Measurements from ENCODE around the gene CNDP1.

DNA sequence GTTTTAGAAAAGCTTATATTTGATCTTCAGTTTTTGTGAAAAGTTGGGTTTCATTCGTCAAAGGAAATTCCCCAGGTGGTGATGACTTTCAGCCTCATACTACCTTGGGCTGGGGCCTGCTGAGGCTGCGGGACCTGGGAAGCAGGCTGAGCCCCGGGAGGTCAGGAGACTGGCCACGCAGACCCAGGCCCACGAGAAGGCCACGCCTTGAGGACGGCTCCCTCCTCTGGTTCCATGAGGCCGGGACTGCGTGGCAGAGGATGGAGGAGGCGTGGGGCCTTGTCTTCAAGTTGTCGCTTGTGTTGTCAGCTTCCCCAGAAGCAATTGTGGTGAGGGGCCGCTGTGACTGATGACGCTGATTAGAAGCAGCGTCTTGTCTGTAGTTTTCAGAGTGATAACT is 26.4 kb upstream of the CNDP1 start:
- TF ChIP-seq, protein P1, sequence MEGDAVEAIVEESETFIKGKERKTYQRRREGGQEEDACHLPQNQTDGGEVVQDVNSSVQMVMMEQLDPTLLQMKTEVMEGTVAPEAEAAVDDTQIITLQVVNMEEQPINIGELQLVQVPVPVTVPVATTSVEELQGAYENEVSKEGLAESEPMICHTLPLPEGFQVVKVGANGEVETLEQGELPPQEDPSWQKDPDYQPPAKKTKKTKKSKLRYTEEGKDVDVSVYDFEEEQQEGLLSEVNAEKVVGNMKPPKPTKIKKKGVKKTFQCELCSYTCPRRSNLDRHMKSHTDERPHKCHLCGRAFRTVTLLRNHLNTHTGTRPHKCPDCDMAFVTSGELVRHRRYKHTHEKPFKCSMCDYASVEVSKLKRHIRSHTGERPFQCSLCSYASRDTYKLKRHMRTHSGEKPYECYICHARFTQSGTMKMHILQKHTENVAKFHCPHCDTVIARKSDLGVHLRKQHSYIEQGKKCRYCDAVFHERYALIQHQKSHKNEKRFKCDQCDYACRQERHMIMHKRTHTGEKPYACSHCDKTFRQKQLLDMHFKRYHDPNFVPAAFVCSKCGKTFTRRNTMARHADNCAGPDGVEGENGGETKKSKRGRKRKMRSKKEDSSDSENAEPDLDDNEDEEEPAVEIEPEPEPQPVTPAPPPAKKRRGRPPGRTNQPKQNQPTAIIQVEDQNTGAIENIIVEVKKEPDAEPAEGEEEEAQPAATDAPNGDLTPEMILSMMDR (IDR thresholded peaks at IDR 0.05; ENCODE audit: borderline replicate concordance, extremely low read depth, low read length, poor library complexity, severe bottlenecking): no peak
- no peak for TF ChIP-seq EZH2 (IDR thresholded peaks at IDR 0.05; ENCODE audit: borderline replicate concordance, low read depth, low read length, severe bottlenecking)
